ENCODE results near the gene POM121.
"Not testable (repeated sequence)": the region's sequence is repeated elsewhere in the genome, so short reads cannot be mapped to it uniquely, and the experiment has no call there.

DNA sequence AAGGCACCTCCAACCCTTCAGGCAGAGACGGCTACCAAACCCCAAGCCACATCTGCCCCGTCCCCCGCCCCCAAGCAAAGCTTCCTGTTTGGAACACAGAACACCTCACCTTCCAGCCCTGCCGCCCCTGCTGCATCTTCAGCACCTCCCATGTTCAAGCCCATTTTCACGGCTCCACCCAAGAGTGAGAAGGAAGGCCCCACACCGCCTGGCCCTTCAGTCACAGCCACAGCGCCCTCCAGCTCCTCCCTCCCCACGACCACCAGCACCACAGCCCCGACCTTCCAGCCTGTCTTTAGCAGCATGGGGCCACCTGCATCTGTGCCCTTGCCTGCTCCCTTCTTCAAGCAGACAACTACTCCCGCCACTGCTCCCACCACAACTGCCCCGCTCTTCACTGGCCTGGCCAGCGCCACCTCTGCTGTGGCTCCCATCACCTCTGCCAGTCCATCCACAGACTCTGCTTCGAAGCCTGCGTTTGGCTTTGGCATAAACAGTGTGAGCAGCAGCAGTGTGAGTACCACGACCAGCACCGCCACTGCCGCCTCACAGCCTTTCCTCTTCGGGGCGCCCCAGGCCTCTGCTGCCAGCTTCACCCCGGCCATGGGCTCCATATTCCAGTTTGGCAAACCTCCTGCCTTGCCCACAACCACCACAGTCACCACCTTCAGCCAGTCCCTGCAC lies 17.3 kb downstream of the POM121 start:
- TF ChIP-seq EZH2phosphoT487 (IDR thresholded peaks at IDR 0.05; ENCODE audit: borderline replicate concordance, low read depth); SMC3 (IDR thresholded peaks at IDR 0.05; ENCODE audit: low read depth, low read length); POLR2AphosphoS5 (IDR thresholded peaks at IDR 0.05; ENCODE audit: low read depth, low read length): not testable (repeated sequence)
